Endothelial cell of umbilical vein (primary cell): Measurements from ENCODE around the gene MYO1E. TPM values are rescaled to one million over a fixed set of nuclear protein-coding genes. Genes with fewer than 3 reads are reported as not detected.

Experiments used
- BruUV-seq: library from RNA; stranded (reverse); fragments of 400-500 nt; replicated peaks from 2 replicates; lab custom pipeline; 2021; lab: Mats Ljungman, UMichigan
- CTCF ChIA-PET: fragments of 300-600, 350-600 bp; sonication (Branson Sonifier 250); formaldehyde crosslinking; loops from one replicate; lab custom pipeline; 2021; ENCODE audit warnings: antibody characterized with exemption, inconsistent platforms; lab: Charles Lee
- POLR2A ChIA-PET: fragments of 300-600, 350-600 bp; sonication (Branson Sonifier 250); formaldehyde crosslinking; loops from one replicate; lab custom pipeline; 2021; ENCODE audit warnings: antibody characterized with exemption, inconsistent platforms; lab: Charles Lee
- DNase-seq: peaks from one replicate; pipeline ENCODE4 v3.0.0-alpha.2; 2011; ENCODE audit warnings: low read depth, low spot score
- FAIRE-seq: peaks from 2 replicates; lab custom pipeline; 2011; peaks lifted over from hg19 to GRCh38; lab: Jason Lieb, UNC
- H2AFZ ChIP-seq: 2 replicates; pipeline ENCODE4 v1.6.0; 2012; ENCODE audit warnings: low read depth, low read length, control low read depth, inconsistent platforms
- H3K27ac ChIP-seq: 2 replicates; pipeline ENCODE4 v1.5.1; 2011; ENCODE audit warnings: low read depth, mild to moderate bottlenecking, control low read depth, low read length, moderate library complexity; ENCODE audit not compliant: insufficient read depth
- H3K27me3 ChIP-seq, 2 experiments: 2 replicates each; pipeline versions ENCODE4 v1.6.0 to v1.6.1; 2011; ENCODE audit warnings: low read length in 2 of 2, mixed read lengths in 1 of 2; ENCODE audit not compliant: control insufficient read depth in 2 of 2, insufficient read depth in 2 of 2
- H3K36me3 ChIP-seq, 2 experiments: 2 replicates in 1 of 2; 3 replicates in 1 of 2; pipeline ENCODE4 v1.5.1; 2011; ENCODE audit warnings: low read length in 2 of 2, mild to moderate bottlenecking in 1 of 2, moderate library complexity in 1 of 2; ENCODE audit not compliant: control insufficient read depth in 2 of 2, insufficient read depth in 2 of 2; ENCODE audit errors: extremely low read depth in 1 of 2
- H3K4me1 ChIP-seq: 3 replicates; pipeline ENCODE4 v1.5.1; 2011; ENCODE audit warnings: mild to moderate bottlenecking, low read length; ENCODE audit not compliant: control insufficient read depth, insufficient read depth; ENCODE audit errors: extremely low read depth
- H3K4me2 ChIP-seq: 2 replicates; pipeline ENCODE4 v1.6.1; 2011; ENCODE audit warnings: low read length, control low read depth, mixed read lengths; ENCODE audit not compliant: insufficient read depth
- H3K4me3 ChIP-seq, 3 experiments: fragments of 200-600 bp in 1 of 3; sonication (generic), shearing (Covaris generic) in 1 of 3; replicated peaks in 1 of 3; 2 replicates each; pipeline ENCODE4 v1.5.1; 2011 to 2016; ENCODE audit warnings: control low read depth in 3 of 3, low read length in 3 of 3, mild to moderate bottlenecking in 2 of 3, inconsistent platforms in 1 of 3, low read depth in 1 of 3, moderate library complexity in 1 of 3; ENCODE audit not compliant: insufficient read depth in 1 of 3
- H3K79me2 ChIP-seq: 2 replicates; pipeline ENCODE4 v1.6.0; 2012; ENCODE audit warnings: low read length, inconsistent platforms; ENCODE audit not compliant: control insufficient read depth, insufficient read depth
- H3K9ac ChIP-seq: replicated peaks from 2 replicates; pipeline ENCODE3; 2011; ENCODE audit warnings: low read length, control low read depth; ENCODE audit not compliant: insufficient read depth; ENCODE audit errors: extremely low read depth
- H3K9me1 ChIP-seq: replicated peaks from 3 replicates; pipeline ENCODE4 v1.6.0; 2011; ENCODE audit warnings: mild to moderate bottlenecking, low read length; ENCODE audit not compliant: control insufficient read depth, insufficient read depth; ENCODE audit errors: extremely low read depth
- H3K9me3 ChIP-seq: replicated peaks from 2 replicates; pipeline ENCODE4 v1.5.1; 2012; ENCODE audit warnings: low read length, inconsistent platforms; ENCODE audit not compliant: control insufficient read depth, insufficient read depth
- H4K20me1 ChIP-seq: replicated peaks from 2 replicates; pipeline ENCODE3; 2011; ENCODE audit warnings: mild to moderate bottlenecking, low read length; ENCODE audit not compliant: control insufficient read depth, insufficient read depth; ENCODE audit errors: extremely low read depth
- CTCF ChIP-seq, 2 donors: IDR thresholded peaks; 1 replicate in 1 of 2; 2 replicates in 1 of 2; pipeline ENCODE4 v1.5.1; 2011; ENCODE audit warnings: low read length in 2 of 2, mild to moderate bottlenecking in 2 of 2, moderate library complexity in 2 of 2, control low read depth in 1 of 2, inconsistent platforms in 1 of 2, low read depth in 1 of 2; ENCODE audit not compliant: insufficient read depth in 1 of 2; ENCODE audit errors: extremely low read depth in 1 of 2
- EZH2 ChIP-seq: IDR thresholded peaks from 2 replicates; pipeline ENCODE4 v1.6.1; 2012; ENCODE audit warnings: borderline replicate concordance, low read depth, mild to moderate bottlenecking, moderate library complexity, low read length, inconsistent platforms; ENCODE audit not compliant: severe bottlenecking
- FOS ChIP-seq: IDR thresholded peaks from 2 replicates; pipeline ENCODE4 v1.6.1; 2011; ENCODE audit warnings: mild to moderate bottlenecking, low read length, moderate library complexity, borderline replicate concordance; ENCODE audit not compliant: insufficient read depth
- GATA2 ChIP-seq: IDR thresholded peaks from 2 replicates; pipeline ENCODE4 v1.7.0; 2011; ENCODE audit warnings: low read depth, mild to moderate bottlenecking, moderate library complexity, mixed read lengths, low read length; ENCODE audit not compliant: insufficient read length, insufficient read depth
- JUN ChIP-seq: IDR thresholded peaks from 2 replicates; pipeline ENCODE4 v1.6.1; 2011; ENCODE audit warnings: borderline replicate concordance, low read depth; ENCODE audit not compliant: insufficient read length, insufficient read depth
- MAX ChIP-seq: IDR thresholded peaks from 2 replicates; pipeline ENCODE4 v1.6.1; 2011; ENCODE audit not compliant: insufficient read depth, insufficient read length
- MYC ChIP-seq: IDR thresholded peaks from one replicate; pipeline ENCODE4 v1.6.1; 2011; ENCODE audit warnings: mild to moderate bottlenecking, low read depth, low read length
- POLR2A ChIP-seq: IDR thresholded peaks from 2 replicates; pipeline ENCODE4 v1.6.1; 2012; ENCODE audit warnings: low read depth, mild to moderate bottlenecking, control low read depth, low read length
- POLR2AphosphoS5 ChIP-seq: IDR thresholded peaks from 2 replicates; pipeline ENCODE4 v1.6.1; 2012; ENCODE audit warnings: low read depth, mild to moderate bottlenecking, control low read depth, low read length, moderate library complexity; ENCODE audit not compliant: insufficient read depth
- dilution Hi-C: fragments of 300-500 bp; cut with MboI; formaldehyde crosslinking; loops from one replicate; pipeline ENCODE4 v1.15.0; 2019; ENCODE audit warnings: low sequenced_read_pairs; ENCODE audit not compliant: extremely low pct_ligation_motif_present
- intact Hi-C: fragments of 100-400 bp; cut with micrococcal nuclease; formaldehyde crosslinking; loops from one replicate; pipeline ENCODE4 v1.10.0; 2022
- polyA plus RNA-seq, 4 experiments: library from polyadenylated mRNA; depleted of rRNA in 3 of 4; stranded (reverse) in 3 of 4; unstranded in 1 of 4; fragments of >200 nt; gene quantifications; 2 replicates each; pipeline versions ENCODE4 v1.2.1 to v1.2.3, GENCODE V29; 2011 to 2012; ENCODE audit warnings: missing spikeins in 1 of 4
- total RNA-seq: library from RNA; stranded (reverse); gene quantifications from 2 replicates; pipeline ENCODE4 v1.2.3, GENCODE V29; 2021

Gene MYO1E
- total and polyA plus RNA-seq, 2 donors (not counting 3 experiments of a cell fraction or from before 2014, with no cell fraction given), result 31.6 to 218 TPM

GRCh38 chr15:59344311-59344710 is 28.4 kb downstream of the MYO1E start:
- Histone ChIP-seq H2AFZ (no peak overlapping the region), H3K27ac (no peak overlapping the region), H3K4me1 (peaks cover 2% of the 10 kb centered on the region), H3K9ac (no peak overlapping the region), H3K4me2 (no peak overlapping the region), H3K9me1 (no peaks in the 10 kb centered on the region), H3K36me3 (no peaks in the 10 kb centered on the region), H3K9me3 (no peaks in the 10 kb centered on the region), H4K20me1 (peaks cover 2% of the 10 kb centered on the region), H3K27me3 (no peaks in the 10 kb centered on the region), H3K4me3 (no peak overlapping the region), H3K79me2 (peaks cover 62% of the 10 kb centered on the region)
- no peak for TF ChIP-seq FOS
- TF ChIP-seq POLR2A, result no peak
- no peak for TF ChIP-seq POLR2AphosphoS5
- no peak for TF ChIP-seq EZH2
- no peak for TF ChIP-seq JUN
- TF ChIP-seq GATA2, result no peak
- TF ChIP-seq CTCF (IDR thresholded peaks at IDR 0.05; ENCODE audit: extremely low read depth in 1 of 2, insufficient read depth in 1 of 2, low read depth in 1 of 2, low read length in 2 of 2), result no peak
- no peak for TF ChIP-seq MYC
- no peak for TF ChIP-seq MAX
- no TSS peak for BruUV-seq
- POLR2A ChIA-PET, result no interaction called here
- no peak for DNase-seq
- intact Hi-C loops (no loop called here), dilution Hi-C loops (no loop called here)
- no peak for FAIRE-seq
- CTCF ChIA-PET, result interaction anchor here (0.7 to 1.5 kb wide), 2 partner anchors 19 to 22 kb away, joined by 3 to 4 read pairs; no protein-coding TSS in a partner anchor
